GM19468 (cell line): ENCODE results near the gene CRYBB3.
"Not testable (repeated sequence)": the region's sequence is repeated elsewhere in the genome, so short reads cannot be mapped to it uniquely, and the experiment has no call there.

Experiments used
- ATAC-seq: cut with Tn5 transposase; IDR thresholded peaks from one replicate; pipeline ENCODE4 v1.9.1; 2021; ENCODE audit warnings: mild to moderate bottlenecking, moderate library complexity, moderate number of reproducible peaks; ENCODE audit not compliant: unreplicated experiment; ENCODE audit errors: extremely low read depth

The CRYBB3 gene

GRCh38 chr22:25235547-25236290 lies 36.1 kb downstream of the CRYBB3 start:
- ATAC-seq: no peak

DNA sequence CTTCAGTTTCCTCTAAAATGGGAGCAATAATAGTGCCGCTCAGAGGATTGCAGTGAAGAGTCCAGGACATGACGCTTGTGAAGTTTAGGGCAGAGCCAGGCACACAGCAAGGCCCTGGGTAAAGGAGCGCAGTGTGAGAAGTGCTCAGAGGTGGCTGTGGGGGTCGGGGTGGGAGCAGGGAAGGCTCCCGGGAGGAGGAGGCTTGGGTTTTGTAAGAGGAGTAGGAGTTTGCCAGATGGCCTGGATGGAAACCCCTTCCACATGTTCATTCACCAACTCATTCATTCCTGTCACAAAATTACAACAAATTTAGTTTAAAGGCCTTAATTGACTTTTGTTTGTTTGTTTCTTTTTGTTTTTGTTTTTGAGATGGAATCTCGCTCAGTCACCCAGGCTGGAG lies 36.8 kb downstream of the CRYBB3 start:
- ATAC-seq: no peak

GRCh38 chr22:25237503-25237902 lies 37.8 kb downstream of the CRYBB3 start:
- ATAC-seq: no peak

DNA sequence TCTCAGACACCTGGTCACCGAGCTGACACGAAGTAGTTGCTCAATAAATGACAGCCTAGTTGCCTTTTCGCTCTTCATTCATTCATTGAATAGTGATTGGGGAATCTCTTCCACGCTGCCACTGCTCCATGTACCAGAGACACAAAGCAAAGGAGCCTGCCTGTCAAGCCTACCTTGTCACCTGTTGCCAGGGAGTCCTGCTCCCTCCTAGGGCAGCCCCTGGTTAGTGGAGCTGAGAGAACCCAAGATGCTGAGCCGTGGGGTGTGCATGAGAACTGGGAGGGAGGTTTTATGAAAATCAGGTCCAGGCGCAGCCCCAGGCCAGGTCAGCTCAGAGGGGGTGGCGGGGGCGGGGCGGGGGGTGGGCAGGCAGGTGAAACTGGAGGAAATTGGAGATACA lies 38.4 kb downstream of the CRYBB3 start:
- ATAC-seq: not testable (repeated sequence)

GRCh38 chr22:25255169-25255568 lies 55.5 kb downstream of the CRYBB3 start:
- not testable (repeated sequence) for ATAC-seq
